Activated CD4-positive, alpha-beta T cell treated with anti-CD3 and anti-CD28 coated beads, Interleukin-2, amount 50 U/mL, for 4 hours (primary cell): ENCODE results near the gene TMEM239.

Experiments used
- DNase-seq, 2 experiments: peaks; one replicate each; pipeline ENCODE4 v3.0.0-alpha.2; 2020

Gene TMEM239

DNA sequence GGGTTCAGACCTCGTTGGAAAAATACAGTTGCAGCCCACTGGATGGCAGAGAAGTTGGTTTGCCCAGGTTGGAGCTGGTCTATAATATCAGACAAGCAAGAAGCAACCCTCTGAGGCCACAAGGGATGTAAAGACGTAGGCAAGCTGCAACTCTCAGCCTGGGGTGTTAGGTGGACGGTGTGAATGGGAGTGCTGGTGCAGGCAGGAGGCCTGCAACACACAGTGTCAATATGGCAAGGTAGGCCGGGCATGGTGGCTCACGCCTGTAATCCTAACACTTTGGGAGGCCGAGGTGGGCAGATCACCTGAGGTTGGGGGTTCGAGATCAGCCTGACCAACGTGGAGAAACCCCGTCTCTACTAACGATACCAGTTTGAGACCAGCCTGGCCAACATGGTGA is 34.9 kb downstream of the TMEM239 start:
- DNase-seq, result no peak

DNA sequence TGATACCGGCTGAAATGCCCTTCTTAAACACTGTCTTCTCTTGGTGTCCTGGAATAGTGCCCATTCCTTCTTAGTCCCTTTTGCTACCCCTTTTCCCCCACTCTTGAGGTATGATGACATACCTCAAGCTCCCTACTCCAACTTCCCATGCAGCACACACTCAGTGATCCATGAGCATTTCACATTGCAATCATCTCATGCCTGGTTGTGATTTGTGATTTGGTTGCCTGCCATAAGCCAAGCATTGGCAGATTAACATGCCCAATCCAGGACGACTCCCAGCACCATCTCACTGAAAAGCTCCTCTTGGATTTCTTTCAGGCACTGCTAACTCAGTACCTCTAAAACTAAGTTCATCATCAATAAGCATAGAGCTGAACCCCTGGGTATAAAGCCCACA is 42.4 kb downstream of the TMEM239 start:
- DNase-seq, result no peak

DNA sequence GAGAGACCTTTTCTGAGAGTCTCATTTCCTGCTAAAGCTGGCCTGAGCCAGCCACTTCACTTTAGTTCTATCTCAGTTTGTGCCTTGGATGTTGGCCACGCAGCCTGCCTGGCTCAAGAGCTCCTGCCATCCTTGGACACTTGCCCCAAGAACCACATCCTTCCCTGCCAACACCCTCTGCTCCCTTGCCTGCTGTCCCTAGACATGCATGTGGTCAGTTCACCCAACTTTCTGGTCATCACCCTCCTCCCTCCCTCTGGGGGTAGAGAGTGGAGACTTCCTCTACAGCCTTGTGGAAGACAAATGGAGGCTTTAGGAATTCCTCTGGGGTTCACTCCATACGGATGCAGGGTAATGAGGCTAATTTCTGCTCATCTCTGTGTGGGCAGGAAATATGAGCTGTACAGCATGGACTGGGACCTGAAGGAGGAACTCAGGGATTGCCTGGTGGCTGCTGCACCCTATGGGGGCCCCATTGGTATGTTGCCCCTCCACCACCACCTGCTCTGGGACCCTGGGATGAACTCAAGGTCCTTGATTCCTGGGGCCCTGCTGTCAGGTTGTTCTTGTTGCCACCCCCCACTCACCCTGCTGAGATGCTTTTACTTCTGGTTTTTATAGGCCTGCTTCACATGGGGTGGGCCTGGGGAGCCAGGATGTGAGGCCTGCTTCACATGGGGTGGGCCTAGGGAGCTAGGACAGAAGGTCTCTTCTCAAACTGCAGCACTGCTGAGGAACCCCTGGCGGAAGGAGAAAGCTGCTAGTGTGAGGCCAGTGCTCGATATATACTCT is 43.4 kb downstream of the TMEM239 start:
- no peak for DNase-seq

DNA sequence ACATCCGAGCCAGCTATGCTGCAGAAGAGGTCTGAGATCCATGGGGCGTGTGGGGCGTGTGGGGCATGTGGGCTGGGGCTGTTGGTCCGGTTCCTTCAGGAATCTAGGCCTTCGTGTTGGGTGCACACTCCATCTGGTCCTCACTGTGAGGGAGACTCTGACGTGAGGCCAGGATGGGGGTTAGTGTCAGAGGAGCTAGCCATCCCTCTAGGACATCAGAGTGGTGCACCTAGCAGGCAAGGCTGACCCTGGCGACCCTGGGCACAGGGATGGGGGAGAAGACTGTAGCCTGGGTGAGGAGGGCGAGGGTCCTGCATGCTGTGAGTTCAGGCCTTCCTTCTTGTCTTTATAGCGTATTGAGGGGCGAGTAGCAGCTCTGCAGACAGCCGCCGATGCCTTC is 48.5 kb downstream of the TMEM239 start:
- no peak for DNase-seq

DNA sequence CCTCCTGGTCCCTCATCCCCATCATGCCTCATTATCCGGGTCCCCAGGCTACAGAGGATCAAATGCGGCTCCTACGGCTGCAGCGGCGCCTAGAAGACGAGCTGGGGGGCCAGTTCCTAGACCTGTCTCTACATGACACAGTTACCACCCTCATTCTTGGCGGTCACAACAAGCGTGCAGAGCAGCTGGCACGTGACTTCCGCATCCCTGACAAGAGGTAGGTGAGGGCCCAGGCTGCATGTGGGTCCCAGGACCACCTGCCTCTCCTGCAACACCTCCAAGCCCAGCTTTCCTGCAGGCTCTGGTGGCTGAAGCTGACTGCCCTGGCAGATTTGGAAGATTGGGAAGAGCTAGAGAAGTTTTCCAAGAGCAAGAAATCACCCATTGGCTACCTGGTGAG is 48.9 kb downstream of the TMEM239 start:
- no peak for DNase-seq

DNA sequence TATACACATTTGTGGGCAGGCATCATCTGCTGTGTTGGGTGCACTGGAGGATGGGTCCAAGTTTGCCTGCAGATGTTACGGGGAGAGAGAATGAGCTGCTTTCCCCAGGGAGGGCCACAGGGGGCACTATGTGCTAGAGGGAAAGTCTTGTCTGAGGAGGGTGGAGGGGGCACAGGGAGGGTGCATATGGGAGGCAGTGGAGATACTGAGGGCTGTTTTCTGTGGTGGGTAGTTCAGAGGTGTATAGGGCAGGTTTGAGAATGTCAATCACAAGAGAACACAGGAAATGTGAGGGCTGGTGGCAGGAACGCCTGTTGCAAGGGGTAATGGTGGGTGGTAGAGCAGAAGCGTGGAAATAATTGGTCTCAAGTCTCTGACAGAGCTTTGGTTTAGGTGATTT is 49.5 kb downstream of the TMEM239 start:
- peak in 1 of 2 experiments; percentile 34 for DNase-seq

GRCh38 chr20:2866236-2866635 is 50.1 kb downstream of the TMEM239 start:
- no peak for DNase-seq

DNA sequence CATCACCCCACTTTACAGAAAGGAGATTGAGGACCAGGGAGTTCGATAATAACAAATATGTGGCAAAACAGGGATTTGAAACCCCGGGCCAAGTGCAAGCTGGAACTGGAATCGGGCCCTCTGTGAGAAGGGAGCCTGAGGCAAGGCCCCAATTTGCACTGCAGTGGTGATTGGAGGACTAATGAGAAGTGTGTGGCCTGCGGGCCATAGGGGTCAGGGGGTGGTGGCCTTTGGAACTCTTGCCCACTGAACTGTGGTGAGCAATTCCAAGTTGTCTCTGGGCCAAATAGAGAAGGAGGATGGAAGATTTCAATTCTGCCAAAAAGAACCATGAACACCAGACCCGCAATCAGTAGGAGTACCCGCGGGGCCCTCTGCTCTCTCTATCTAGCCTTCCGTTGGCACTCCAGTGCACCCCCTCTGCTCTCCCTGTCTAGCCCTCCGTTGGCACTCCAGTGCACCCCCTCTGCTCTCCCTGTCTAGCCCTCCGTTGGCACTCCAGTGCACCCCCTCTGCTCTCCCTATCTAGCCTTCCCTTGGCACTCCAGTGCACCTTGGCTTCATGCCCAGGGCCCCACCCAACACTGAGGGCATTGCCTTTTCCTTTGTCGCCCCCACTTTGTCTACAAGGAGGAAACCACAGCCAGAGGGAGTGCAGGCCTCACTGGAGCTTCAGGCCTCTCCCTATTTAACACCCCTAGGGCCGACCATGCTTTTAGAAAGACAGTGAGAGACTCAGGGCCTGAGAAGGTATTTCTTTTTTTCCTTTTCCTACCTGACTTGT is 51.1 kb downstream of the TMEM239 start:
- DNase-seq, result no peak
